HG02571 (cell line): Measurements from ENCODE around the gene LRCH1.

ENCODE experiments used
- ATAC-seq: cut with Tn5 transposase; IDR thresholded peaks from one replicate; pipeline ENCODE4 v1.9.1; 2021; ENCODE audit warnings: mild to moderate bottlenecking, moderate library complexity; ENCODE audit not compliant: unreplicated experiment

The LRCH1 gene

GRCh38 chr13:46587807-46588418 lies 34.9 kb downstream of the LRCH1 start:
- no peak for ATAC-seq

- ATAC-seq = no peak
Measured at GRCh38 chr13:46592385-46592784, 39.4 kb downstream of the LRCH1 start.

- no peak for ATAC-seq
Measured at GRCh38 chr13:46593398-46593797, 40.4 kb downstream of the LRCH1 start.

GRCh38 chr13:46594374-46595078 lies 41.6 kb downstream of the LRCH1 start:
- ATAC-seq = no peak

GRCh38 chr13:46595136-46595884 lies 42.3 kb downstream of the LRCH1 start:
- no peak for ATAC-seq

GRCh38 chr13:46595885-46596275 lies 42.9 kb downstream of the LRCH1 start:
- ATAC-seq = no peak

GRCh38 chr13:46596466-46596865 lies 43.5 kb downstream of the LRCH1 start:
- ATAC-seq = no peak

GRCh38 chr13:46598140-46598819 lies 45.3 kb downstream of the LRCH1 start:
- no peak for ATAC-seq

- ATAC-seq = no peak
Measured at GRCh38 chr13:46598820-46599180, 45.8 kb downstream of the LRCH1 start.

- no peak for ATAC-seq
Measured at GRCh38 chr13:46600943-46601311, 48.0 kb downstream of the LRCH1 start.

- ATAC-seq = no peak
Measured at GRCh38 chr13:46602531-46602930, 49.6 kb downstream of the LRCH1 start.

GRCh38 chr13:46603165-46603603 lies 50.2 kb downstream of the LRCH1 start:
- ATAC-seq = no peak

- ATAC-seq = no peak
Measured at GRCh38 chr13:46604226-46604990, 51.4 kb downstream of the LRCH1 start.

GRCh38 chr13:46605076-46605824 lies 52.3 kb downstream of the LRCH1 start:
- ATAC-seq = no peak

GRCh38 chr13:46605825-46606554 lies 53.0 kb downstream of the LRCH1 start:
- peak; percentile 41 for ATAC-seq

- ATAC-seq = no peak
Measured at GRCh38 chr13:46606970-46607369, 54.0 kb downstream of the LRCH1 start.

GRCh38 chr13:46607768-46608564 lies 55.0 kb downstream of the LRCH1 start:
- no peak for ATAC-seq

- no peak for ATAC-seq
Measured at GRCh38 chr13:46609052-46609451, 56.1 kb downstream of the LRCH1 start.

GRCh38 chr13:46609726-46610125 lies 56.8 kb downstream of the LRCH1 start:
- ATAC-seq = no peak
